Natural killer cell (primary cell): ENCODE results near the gene TET1. TPM values are rescaled to one million over a fixed set of nuclear protein-coding genes. Genes with fewer than 3 reads are reported as not detected.
A peak's percentile ranks its signal among the peaks of the same experiment; 100 is the strongest.
"Not testable (repeated sequence)": the region's sequence is repeated elsewhere in the genome, so short reads cannot be mapped to it uniquely, and the experiment has no call there.

ENCODE experiments used
- ATAC-seq, 3 donors: fragments of 150-1000 bp in 2 of 3; fragments of 200-7000 bp in 1 of 3; cut with Tn5 transposase; 1 replicate in 1 of 3; 2 replicates in 2 of 3; pipeline ENCODE4 v1.10.0; 2021; ENCODE audit warnings: mild to moderate bottlenecking in 2 of 3, moderate library complexity in 2 of 3
- DNase-seq, 2 donors: peaks; one replicate each; pipeline versions ENCODE4 v3.0.0 to v3.0.0-alpha.2; 2013 to 2021; ENCODE audit warnings: mixed read lengths in 1 of 2
- H3K27ac ChIP-seq: one replicate; pipeline ENCODE4 v1.5.1; 2013; ENCODE audit warnings: mild to moderate bottlenecking, low read length
- H3K27me3 ChIP-seq: one replicate; pipeline ENCODE4 v1.6.1; 2013; ENCODE audit warnings: low read length; ENCODE audit not compliant: control insufficient read depth, insufficient read depth
- H3K36me3 ChIP-seq: one replicate; pipeline ENCODE4 v1.6.1; 2013; ENCODE audit warnings: low read length; ENCODE audit not compliant: control insufficient read depth, insufficient read depth
- H3K4me1 ChIP-seq: one replicate; pipeline ENCODE4 v1.6.1; 2013; ENCODE audit warnings: low read length; ENCODE audit not compliant: control insufficient read depth, insufficient read depth
- H3K4me3 ChIP-seq: one replicate; pipeline ENCODE4 v1.5.1; 2013; ENCODE audit warnings: low read length
- H3K9me3 ChIP-seq: one replicate; pipeline ENCODE4 v1.6.1; 2013; ENCODE audit warnings: low read length; ENCODE audit not compliant: control insufficient read depth, insufficient read depth
- H3K27ac Mint-ChIP-seq, 2 donors: one replicate each; pipeline ENCODE4 v1.8.0; 2022; ENCODE audit warnings: mild to moderate bottlenecking in 2 of 2, mixed read lengths in 2 of 2, moderate library complexity in 1 of 2
- H3K27me3 Mint-ChIP-seq, 2 donors: one replicate each; pipeline ENCODE4 v1.8.0; 2022; ENCODE audit warnings: low read depth in 2 of 2, mixed read lengths in 2 of 2
- H3K36me3 Mint-ChIP-seq: one replicate; pipeline ENCODE4 v1.8.0; 2022; ENCODE audit warnings: mixed read lengths
- H3K4me1 Mint-ChIP-seq, 2 donors: one replicate each; pipeline ENCODE4 v1.8.0; 2022; ENCODE audit warnings: mixed read lengths in 2 of 2
- H3K4me3 Mint-ChIP-seq: one replicate; pipeline ENCODE4 v1.8.0; 2022; ENCODE audit warnings: mild to moderate bottlenecking, moderate library complexity, mixed read lengths
- H3K9me3 Mint-ChIP-seq, 2 donors: one replicate each; pipeline ENCODE4 v1.8.0; 2022; ENCODE audit warnings: mixed read lengths in 2 of 2
- WGBS: methylation state at CpG from one replicate; pipeline ENCODE4 v1.1.7; 2013; ENCODE audit warnings: missing lambda C conversion rate; ENCODE audit not compliant: insufficient coverage; 5-methylcytosine and 5-hydroxymethylcytosine counted together
- intact Hi-C: fragments of 100-400 bp; cut with micrococcal nuclease; formaldehyde crosslinking; loops from one replicate; pipeline ENCODE4 v1.14.2; 2022
- total RNA-seq, 4 donors: library from RNA; stranded (reverse); fragments of 120-200 nt in 1 of 4; gene quantifications; one replicate each; pipeline versions ENCODE4 v1.2.3 to v1.2.4, GENCODE V29; 2013 to 2022
- TF ChIP-seq, protein P1 (sequence below): fragments of 200-600 bp; IDR thresholded peaks from one replicate; pipeline ENCODE4 v1.8.0; 2022; ENCODE audit warnings: antibody characterized with exemption

Gene TET1
- 1 to 10 TPM; 4.0 to 5.9 (median 4.5) TPM for total RNA-seq
- 4.7 TPM for total RNA-seq (2013)

DNA sequence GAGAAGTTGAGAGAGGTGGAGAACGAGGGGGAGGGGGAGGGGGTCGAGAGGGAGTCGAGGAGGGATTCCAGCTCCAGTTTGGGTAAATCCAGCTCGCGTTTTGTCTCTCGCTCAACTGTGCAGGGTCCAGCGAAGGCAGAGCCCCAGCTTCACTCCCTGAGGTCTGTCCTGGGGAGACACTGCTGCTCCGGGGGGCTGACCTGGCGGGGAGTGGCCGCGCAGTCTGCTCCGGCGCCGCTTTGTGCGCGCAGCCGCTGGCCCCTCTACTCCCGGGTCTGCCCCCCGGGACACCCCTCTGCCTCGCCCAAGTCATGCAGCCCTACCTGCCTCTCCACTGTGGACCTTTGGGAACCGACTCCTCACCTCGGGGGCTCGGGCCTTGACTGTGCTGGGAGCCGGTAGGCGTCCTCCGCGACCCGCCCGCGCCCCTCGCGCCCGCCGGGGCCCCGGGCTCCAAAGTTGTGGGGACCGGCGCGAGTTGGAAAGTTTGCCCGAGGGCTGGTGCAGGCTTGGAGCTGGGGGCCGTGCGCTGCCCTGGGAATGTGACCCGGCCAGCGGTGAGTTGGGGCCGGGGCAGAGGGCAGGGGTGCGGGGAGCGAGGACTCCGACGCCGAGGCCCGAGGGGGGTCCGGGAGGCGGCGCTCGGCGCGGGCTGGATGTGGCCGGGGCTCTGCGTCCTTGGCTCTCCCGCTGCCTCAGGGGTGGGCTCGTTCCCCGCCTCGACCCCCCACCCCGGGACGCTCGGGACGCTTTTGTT, at the start of gene TET1:
Gene TET1, plus strand, starts transcription at position 152 of the 757 bp plus-strand sequence. CDS start 12,002 bp downstream, outside the sequence.
- Histone ChIP-seq H3K27me3 (peaks cover 32% of the 10 kb centered on the region), H3K27ac (no peak within 1 kb of the TSS), H3K4me3 (peak within 1 kb of the TSS; percentile 17), H3K9me3 (no peaks in the 10 kb centered on the region), H3K36me3 (no peaks in the 10 kb centered on the region), H3K4me1 (peaks cover 20% of the 10 kb centered on the region)
- H3K4me3 Mint-ChIP-seq = peak within 1 kb of the TSS; percentile 82
- H3K27me3 Mint-ChIP-seq = peaks cover 46 to 79% of the 10 kb centered on the region in 2 donors
- no peaks in the 10 kb centered on the region for H3K36me3 Mint-ChIP-seq
- H3K4me1 Mint-ChIP-seq = peaks cover 23 to 26% of the 10 kb centered on the region in 2 donors
- ATAC-seq (peak in 2 of 3 donors; percentile 38 to 54), DNase-seq (peak in 1 of 2 donors; percentile 31)
- TF ChIP-seq, protein P1, sequence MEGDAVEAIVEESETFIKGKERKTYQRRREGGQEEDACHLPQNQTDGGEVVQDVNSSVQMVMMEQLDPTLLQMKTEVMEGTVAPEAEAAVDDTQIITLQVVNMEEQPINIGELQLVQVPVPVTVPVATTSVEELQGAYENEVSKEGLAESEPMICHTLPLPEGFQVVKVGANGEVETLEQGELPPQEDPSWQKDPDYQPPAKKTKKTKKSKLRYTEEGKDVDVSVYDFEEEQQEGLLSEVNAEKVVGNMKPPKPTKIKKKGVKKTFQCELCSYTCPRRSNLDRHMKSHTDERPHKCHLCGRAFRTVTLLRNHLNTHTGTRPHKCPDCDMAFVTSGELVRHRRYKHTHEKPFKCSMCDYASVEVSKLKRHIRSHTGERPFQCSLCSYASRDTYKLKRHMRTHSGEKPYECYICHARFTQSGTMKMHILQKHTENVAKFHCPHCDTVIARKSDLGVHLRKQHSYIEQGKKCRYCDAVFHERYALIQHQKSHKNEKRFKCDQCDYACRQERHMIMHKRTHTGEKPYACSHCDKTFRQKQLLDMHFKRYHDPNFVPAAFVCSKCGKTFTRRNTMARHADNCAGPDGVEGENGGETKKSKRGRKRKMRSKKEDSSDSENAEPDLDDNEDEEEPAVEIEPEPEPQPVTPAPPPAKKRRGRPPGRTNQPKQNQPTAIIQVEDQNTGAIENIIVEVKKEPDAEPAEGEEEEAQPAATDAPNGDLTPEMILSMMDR = no peak
- H3K9me3 Mint-ChIP-seq = no peaks in the 10 kb centered on the region
- 1% methylated on average over 66 of the region's 66 CpGs for WGBS
- H3K27ac Mint-ChIP-seq = no peak within 1 kb of the TSS
- intact Hi-C loops = no loop called here

DNA sequence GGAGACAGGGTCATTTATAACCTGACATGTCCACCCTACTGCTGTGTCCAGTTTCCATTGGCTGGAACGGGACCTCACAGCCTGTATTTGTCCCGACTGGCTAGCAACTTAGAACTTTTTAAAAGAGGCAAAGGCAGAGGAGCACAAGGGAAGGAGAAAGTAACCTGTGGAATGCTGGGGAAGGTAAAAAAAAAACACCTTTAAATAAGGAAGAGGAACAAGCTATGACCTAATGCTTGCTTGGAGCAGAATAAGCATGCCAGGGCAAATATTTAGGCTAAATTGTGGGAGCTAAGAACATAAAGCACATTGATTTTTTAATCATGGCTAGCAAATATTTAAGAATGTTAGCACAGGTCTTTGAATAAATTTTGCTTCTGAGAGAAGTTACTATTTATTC, 43.9 kb upstream of the TET1 start:
- H3K4me1 ChIP-seq, ATAC-seq: not testable (repeated sequence)

DNA sequence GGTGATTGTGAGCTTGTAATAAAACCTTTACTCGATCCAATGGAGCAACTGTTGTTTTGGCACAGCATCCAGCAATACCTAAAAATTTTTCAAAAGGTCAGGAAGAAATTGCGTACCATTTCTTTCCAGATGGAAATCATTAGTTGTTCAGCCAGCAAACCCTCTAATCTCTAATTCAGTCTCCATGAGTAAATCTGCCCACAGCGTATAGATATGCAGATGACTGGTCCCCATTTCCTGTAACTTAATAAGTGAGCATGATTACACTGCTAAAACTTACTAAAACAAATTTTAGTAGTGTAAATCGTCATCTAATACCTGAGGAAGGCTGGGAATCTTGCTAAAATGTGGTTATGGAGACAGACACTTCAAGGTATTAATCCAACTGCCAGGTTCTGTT, 43.4 kb upstream of the TET1 start:
- H3K9me3 Mint-ChIP-seq = no peaks in the 10 kb centered on the region
- H3K27ac ChIP-seq = no peak overlapping the region
- no peaks in the 10 kb centered on the region for H3K36me3 Mint-ChIP-seq
- TF ChIP-seq, protein P1 = no peak
- no peaks in the 10 kb centered on the region for H3K4me1 ChIP-seq
- no peaks in the 10 kb centered on the region for H3K27me3 Mint-ChIP-seq
- peaks cover 9% of the 10 kb centered on the region for H3K36me3 ChIP-seq
- no peaks in the 10 kb centered on the region for H3K27me3 ChIP-seq
- H3K4me1 Mint-ChIP-seq = no peaks in the 10 kb centered on the region
- no peak for ATAC-seq
- no peak overlapping the region for H3K27ac Mint-ChIP-seq
- DNase-seq = no peak
- intact Hi-C loops = no loop called here
- 69% methylated on average over 4 of the region's 4 CpGs for WGBS
- H3K4me3 ChIP-seq = no peak overlapping the region
- no peaks in the 10 kb centered on the region for H3K9me3 ChIP-seq
- H3K4me3 Mint-ChIP-seq = no peak overlapping the region

More for the DNA sequence above, 43.9 kb upstream of the TET1 start:
- H3K27me3 Mint-ChIP-seq, H3K36me3 ChIP-seq, intact Hi-C loops, H3K4me3 Mint-ChIP-seq, H3K9me3 Mint-ChIP-seq, H3K27ac ChIP-seq, H3K9me3 ChIP-seq, H3K4me3 ChIP-seq, H3K27ac Mint-ChIP-seq, H3K4me1 Mint-ChIP-seq, H3K36me3 Mint-ChIP-seq, H3K27me3 ChIP-seq, DNase-seq: not testable (repeated sequence)
- 100% methylated on average over 2 of the region's 2 CpGs for WGBS

DNA sequence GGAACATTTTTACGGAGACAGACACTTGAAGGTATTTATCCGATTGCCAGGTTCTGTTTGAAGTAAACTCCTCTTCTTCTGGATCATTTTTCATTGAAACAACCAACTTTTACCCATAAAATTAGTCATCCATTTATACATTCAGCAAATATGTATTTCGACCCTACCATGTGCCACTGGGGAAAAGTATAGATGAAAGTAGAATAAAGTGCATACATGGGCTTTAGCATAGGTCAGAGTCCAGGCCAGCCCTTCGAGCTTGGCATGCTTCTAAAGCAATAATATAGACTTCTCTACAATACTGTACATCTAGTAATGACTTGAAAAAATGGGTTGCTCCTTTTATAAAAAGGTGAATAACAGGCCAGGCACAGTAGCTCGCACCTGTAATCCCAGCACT, 42.9 kb upstream of the TET1 start:
- TF ChIP-seq, protein P1 = no peak
- Histone ChIP-seq H3K27ac (no peak overlapping the region), H3K4me1 (no peaks in the 10 kb centered on the region), H3K4me3 (no peak overlapping the region), H3K27me3 (no peaks in the 10 kb centered on the region), H3K9me3 (no peaks in the 10 kb centered on the region), H3K36me3 (peaks cover 12% of the 10 kb centered on the region)
- intact Hi-C loops = no loop called here
- Mint-ChIP-seq H3K36me3 (no peaks in the 10 kb centered on the region), H3K27ac (no peak overlapping the region), H3K4me1 (no peaks in the 10 kb centered on the region), H3K4me3 (no peak overlapping the region), H3K9me3 (no peaks in the 10 kb centered on the region), H3K27me3 (no peaks in the 10 kb centered on the region)
- ATAC-seq = no peak
- no peak for DNase-seq
- WGBS = 100% methylated on average over 3 of the region's 5 CpGs

DNA sequence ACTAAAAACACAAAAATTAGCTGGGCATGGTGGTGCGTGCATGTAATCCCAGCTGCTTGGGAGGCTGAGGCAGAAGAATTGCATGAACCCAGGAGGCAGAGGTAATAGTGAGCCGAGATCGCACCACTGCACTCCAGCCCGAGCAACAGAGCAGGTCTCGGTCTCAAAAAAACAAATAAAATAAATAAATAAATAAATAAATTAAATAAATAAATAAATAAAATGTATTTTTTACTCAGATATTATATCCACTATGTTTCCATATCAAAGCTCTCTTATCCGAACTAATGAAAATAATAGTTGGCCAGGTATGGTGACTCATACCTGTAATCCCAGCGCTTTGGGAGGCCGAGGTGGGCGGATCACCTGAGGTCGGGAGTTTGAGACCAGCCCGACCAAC, 41.5 kb upstream of the TET1 start:
- ATAC-seq, H3K9me3 Mint-ChIP-seq, H3K4me3 ChIP-seq, H3K4me3 Mint-ChIP-seq, H3K27ac Mint-ChIP-seq, H3K4me1 ChIP-seq, intact Hi-C loops, H3K36me3 Mint-ChIP-seq, H3K27me3 ChIP-seq, H3K27ac ChIP-seq, H3K4me1 Mint-ChIP-seq, H3K27me3 Mint-ChIP-seq, DNase-seq, H3K9me3 ChIP-seq: not testable (repeated sequence)
- WGBS = 93% methylated on average over 8 of the region's 11 CpGs
- H3K36me3 ChIP-seq = peaks cover 14% of the 10 kb centered on the region

DNA sequence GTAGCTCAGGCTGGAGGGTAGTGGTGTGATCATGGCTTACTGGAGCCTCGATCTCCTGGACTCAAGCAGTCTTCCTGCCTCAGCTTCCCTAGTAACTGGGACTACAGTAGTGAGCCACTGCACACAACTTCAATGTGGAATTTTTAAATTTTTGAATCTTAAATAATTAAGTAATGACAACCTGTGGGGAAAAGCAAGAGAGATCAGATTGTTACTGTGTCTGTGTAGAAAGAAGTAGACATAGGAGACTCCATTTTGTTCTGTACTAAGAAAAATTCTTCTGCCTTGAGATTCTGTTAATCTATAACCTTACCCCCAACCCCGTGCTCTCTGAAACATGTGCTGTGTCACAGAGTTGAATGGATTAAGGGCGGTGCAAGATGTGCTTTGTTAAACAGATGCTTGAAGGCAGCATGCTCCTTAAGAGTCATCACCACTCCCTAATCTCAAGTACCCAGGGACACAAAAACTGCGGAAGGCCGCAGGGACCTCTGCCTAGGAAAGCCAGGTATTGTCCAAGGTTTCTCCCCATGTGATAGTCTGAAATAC, 34.6 kb upstream of the TET1 start:
- WGBS = 94% methylated on average over 1 of the region's 5 CpGs
- intact Hi-C loops = loop anchor here (5.0 kb wide), 1 partner anchor 193 kb away; the partner anchor contains the start of genes HNRNPH3 and PBLD
- H3K36me3 Mint-ChIP-seq, H3K27ac ChIP-seq, H3K4me3 Mint-ChIP-seq, H3K9me3 Mint-ChIP-seq, H3K4me3 ChIP-seq, H3K27me3 Mint-ChIP-seq, H3K4me1 Mint-ChIP-seq, H3K27me3 ChIP-seq, H3K9me3 ChIP-seq, ATAC-seq, DNase-seq, H3K36me3 ChIP-seq: not testable (repeated sequence)
- peaks cover 15% of the 10 kb centered on the region for H3K4me1 ChIP-seq
- peak overlapping the region in 1 of 2 donors; percentile 64 for H3K27ac Mint-ChIP-seq
